Stomach (tissue), 4 donors: ENCODE results near the gene PHF20.

ENCODE experiments used
- CTCF ChIP-seq, 7 experiments: fragments of 450-650 bp in 4 of 7; fragments of 200-600 bp in 3 of 7; sonication (generic) in 3 of 7; IDR thresholded peaks; one replicate each; pipeline ENCODE4 v1.5.1; 2016 to 2019; ENCODE audit warnings: antibody characterized with exemption in 7 of 7, control low read depth in 2 of 7, mild to moderate bottlenecking in 1 of 7
- EP300 ChIP-seq: sonication (generic); formaldehyde crosslinking; IDR thresholded peaks from one replicate; pipeline ENCODE4 v1.6.1; 2017; ENCODE audit warnings: antibody characterized with exemption
- POLR2A ChIP-seq, 4 donors: fragments of 450-650 bp; IDR thresholded peaks; one replicate each; pipeline ENCODE4 v1.6.1; 2016; ENCODE audit warnings: antibody characterized with exemption in 4 of 4, control low read depth in 2 of 4, mild to moderate bottlenecking in 1 of 4, moderate library complexity in 1 of 4
- POLR2AphosphoS5 ChIP-seq, 3 donors: sonication (generic); formaldehyde crosslinking; IDR thresholded peaks; one replicate each; pipeline ENCODE4 v1.6.1; 2016; ENCODE audit warnings: antibody characterized with exemption in 3 of 3

GRCh38 chr20:35773154-35773751 is 1.4 kb downstream of the PHF20 start:
- TF ChIP-seq CTCF (IDR thresholded peaks at IDR 0.05) (no peak), POLR2AphosphoS5 (IDR thresholded peaks at IDR 0.05) (peak in 2 of 3 donors; percentile 49 to 65), POLR2A (IDR thresholded peaks at IDR 0.05) (no peak), EP300 (no peak)
